Lower leg skin (tissue), 4 donors: ENCODE results near the gene CAPN2. TPM values are rescaled to one million over a fixed set of nuclear protein-coding genes. Genes with fewer than 3 reads are reported as not detected.
A peak's percentile ranks its signal among the peaks of the same experiment; 100 is the strongest.

Experiments used
- DNase-seq, 2 donors: peaks; one replicate each; pipeline ENCODE4 v3.0.0-alpha.2; 2019; ENCODE audit warnings: low spot score in 2 of 2
- H3K4me3 ChIP-seq: fragments of 200-600 bp; sonication (generic); 2 replicates; pipeline ENCODE4 v1.5.1; 2017; ENCODE audit warnings: mild to moderate bottlenecking, low read depth; ENCODE audit not compliant: poor library complexity, severe bottlenecking
- POLR2A ChIP-seq, 2 donors: fragments of 450-650 bp; IDR thresholded peaks; one replicate each; pipeline ENCODE4 v1.6.1; 2016 to 2017; ENCODE audit warnings: antibody characterized with exemption in 2 of 2, mild to moderate bottlenecking in 1 of 2, moderate library complexity in 1 of 2
- WGBS, 2 donors: methylation state at CpG; one replicate each; pipeline ENCODE4 v1.1.5; 2018; 5-methylcytosine and 5-hydroxymethylcytosine counted together
- intact Hi-C: fragments of 100-400 bp; cut with DNase I; formaldehyde crosslinking; loops from one replicate; pipeline ENCODE4 v1.15.0; 2023; ENCODE audit warnings: low total_unique reads
- total RNA-seq, 4 donors: library from RNA; depleted of rRNA; stranded (reverse); fragments of >200 nt; gene quantifications; one replicate each; pipeline ENCODE4 v1.1.0, GENCODE V29; 2016
- TF ChIP-seq, protein P1 (sequence below), 3 donors: fragments of 450-650 bp; IDR thresholded peaks; one replicate each; pipeline ENCODE4 v1.5.1; 2016; ENCODE audit warnings: antibody characterized with exemption in 3 of 3, mild to moderate bottlenecking in 3 of 3, moderate library complexity in 2 of 3

Gene CAPN2
- total RNA-seq, 4 donors from 2014 or later: 33.7 to 73.3 (median 47.2) TPM

DNA sequence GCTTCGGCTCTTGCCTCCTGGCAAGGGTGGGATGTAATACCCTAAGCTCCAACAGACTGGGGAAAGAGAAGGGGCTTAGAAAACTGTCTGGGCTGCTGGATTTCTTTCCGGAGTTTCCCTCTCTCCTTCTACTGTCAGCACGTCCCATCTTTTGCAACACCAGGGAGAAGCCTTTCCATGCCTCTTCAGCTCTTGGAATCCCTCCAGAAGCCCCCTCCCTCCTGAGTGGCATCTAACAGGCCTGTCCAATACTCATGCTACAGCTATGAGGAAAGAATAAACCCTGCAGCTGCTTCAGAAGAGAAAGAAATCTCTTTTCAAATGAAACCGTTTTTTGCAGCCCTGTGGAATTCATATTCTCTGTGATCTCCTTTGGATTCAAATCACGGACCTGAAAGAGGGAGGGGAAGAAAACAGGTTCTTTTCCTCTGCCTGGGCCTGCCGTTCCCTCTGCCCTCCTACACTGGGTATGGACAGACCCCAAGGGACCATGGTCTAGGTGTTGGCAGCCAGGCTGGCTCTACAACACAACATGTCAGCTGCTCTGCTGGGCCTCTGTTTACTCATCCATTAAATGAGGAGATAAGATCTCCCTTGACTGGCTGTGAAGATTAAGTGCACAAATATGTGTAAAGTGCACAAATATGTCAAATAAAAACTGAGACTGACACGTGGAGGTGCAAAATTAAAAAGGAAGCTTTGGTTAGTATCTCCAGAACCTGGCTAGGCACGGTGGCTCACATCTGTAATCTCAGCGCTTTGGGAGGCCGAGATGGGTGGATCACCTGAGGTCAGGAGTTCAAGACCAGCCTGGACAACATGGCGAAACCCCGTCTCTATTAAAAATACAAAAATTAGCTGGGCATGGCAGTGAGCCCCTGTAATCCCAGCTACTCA, 6.0 kb upstream of the CAPN2 start:
- peak in 1 of 2 donors; percentile 71 for DNase-seq
- WGBS, 2 donors: 62 to 65% methylated on average over 12 of the region's 12 CpGs
- TF ChIP-seq, protein P1, sequence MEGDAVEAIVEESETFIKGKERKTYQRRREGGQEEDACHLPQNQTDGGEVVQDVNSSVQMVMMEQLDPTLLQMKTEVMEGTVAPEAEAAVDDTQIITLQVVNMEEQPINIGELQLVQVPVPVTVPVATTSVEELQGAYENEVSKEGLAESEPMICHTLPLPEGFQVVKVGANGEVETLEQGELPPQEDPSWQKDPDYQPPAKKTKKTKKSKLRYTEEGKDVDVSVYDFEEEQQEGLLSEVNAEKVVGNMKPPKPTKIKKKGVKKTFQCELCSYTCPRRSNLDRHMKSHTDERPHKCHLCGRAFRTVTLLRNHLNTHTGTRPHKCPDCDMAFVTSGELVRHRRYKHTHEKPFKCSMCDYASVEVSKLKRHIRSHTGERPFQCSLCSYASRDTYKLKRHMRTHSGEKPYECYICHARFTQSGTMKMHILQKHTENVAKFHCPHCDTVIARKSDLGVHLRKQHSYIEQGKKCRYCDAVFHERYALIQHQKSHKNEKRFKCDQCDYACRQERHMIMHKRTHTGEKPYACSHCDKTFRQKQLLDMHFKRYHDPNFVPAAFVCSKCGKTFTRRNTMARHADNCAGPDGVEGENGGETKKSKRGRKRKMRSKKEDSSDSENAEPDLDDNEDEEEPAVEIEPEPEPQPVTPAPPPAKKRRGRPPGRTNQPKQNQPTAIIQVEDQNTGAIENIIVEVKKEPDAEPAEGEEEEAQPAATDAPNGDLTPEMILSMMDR (IDR thresholded peaks at IDR 0.05): no peak
- TF ChIP-seq POLR2A (IDR thresholded peaks at IDR 0.05): no peak
- intact Hi-C loops: no loop called here
- no peak overlapping the region for H3K4me3 ChIP-seq

DNA sequence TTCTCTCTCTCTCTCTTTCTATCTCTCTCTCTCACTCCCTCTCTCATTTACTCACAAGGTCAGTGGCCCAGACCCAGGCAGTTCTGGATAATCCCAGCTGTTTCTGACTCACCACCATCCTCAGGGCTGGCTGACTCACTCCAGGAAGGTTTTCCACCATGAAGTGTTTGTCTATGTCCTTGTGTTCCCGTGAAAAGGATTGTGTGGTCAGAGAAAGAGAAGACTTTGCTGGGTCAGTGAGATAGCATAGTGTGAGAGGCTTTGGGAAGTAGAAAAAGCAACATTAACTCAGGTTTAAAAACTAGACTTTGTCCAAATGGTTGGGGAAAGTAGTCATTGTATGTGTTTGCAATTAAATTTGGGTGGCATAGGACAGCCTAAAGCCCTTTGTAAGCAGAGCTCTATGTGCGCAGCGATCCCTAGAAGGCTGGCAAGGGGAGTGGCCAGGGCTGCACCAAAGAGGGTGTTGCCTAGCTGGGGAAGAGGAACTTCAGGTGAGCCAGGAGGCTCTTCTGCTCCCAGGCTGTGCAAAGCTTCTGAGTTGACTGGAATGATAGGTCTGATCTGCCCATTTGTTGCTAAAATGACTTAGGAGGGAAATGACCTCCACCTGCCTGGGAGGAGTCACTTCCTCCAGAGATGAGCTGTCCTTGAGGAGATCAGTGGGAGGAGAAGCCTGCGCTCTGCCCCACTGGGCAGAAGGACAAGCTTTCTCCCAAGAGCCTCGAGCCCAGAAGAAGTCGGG, 4.9 kb upstream of the CAPN2 start:
- peak in 1 of 2 donors; percentile 81 for DNase-seq
- 16 to 31% methylated on average over 6 of the region's 6 CpGs for WGBS, 2 donors
- intact Hi-C loops: no loop called here
- TF ChIP-seq POLR2A (IDR thresholded peaks at IDR 0.05): no peak
- H3K4me3 ChIP-seq: no peak overlapping the region

DNA sequence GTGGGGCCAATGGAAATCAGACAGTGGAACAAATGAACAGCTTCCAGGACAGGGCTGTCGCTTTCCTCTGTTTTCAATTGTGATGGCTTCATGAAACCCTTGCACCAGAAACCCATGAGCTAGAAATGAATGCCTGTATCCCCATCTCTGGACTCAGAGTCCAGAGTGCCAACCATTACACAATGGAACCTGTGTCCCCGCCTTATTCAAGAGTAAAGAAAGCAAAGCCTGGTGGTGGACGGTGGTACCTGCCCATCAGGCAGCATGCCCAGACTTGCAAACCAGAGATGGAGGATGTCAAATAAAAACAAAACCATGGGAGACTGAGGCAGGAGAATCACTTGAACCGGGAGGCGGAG, 4.4 kb upstream of the CAPN2 start:
- WGBS, 2 donors: 41 to 45% methylated on average over 5 of the region's 5 CpGs
- intact Hi-C loops: no loop called here
- DNase-seq: no peak

DNA sequence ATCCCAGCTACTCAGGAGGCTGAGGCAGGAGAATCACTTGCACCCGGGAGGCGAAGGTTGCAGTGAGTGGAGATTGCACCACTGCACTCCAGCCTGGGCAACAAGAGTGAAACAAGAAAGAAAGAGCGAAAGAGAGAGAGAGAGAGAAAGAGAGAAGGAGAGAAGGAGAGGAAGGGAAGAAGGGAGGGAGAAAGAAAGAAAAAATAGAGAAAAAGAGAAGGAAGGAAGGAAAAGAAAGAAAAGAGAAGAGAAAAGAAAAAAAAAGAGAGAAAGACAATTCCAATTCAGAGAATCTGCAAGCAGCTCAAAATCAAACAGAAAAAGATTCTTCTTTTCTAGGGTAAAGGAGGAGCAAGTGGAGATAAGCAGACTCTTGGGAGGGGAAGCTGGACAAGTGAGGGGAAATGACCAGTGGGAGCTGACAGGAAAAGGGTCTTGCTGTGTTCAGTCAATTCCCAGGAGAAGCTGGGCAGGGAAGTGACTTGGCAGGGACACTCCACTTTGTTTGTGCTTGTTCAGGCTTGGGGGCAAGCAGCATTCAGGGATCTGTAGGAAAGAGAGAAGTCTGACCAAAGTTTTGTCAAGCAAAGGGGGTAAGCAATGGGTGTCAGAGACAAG, 3.6 kb upstream of the CAPN2 start:
- no peak for DNase-seq
- intact Hi-C loops: no loop called here
- H3K4me3 ChIP-seq: no peak overlapping the region
- TF ChIP-seq POLR2A (IDR thresholded peaks at IDR 0.05): no peak
- TF ChIP-seq, protein P1 (IDR thresholded peaks at IDR 0.05): no peak
- WGBS, 2 donors: 91 to 96% methylated on average over 3 of the region's 3 CpGs

More for the DNA sequence above, 4.4 kb upstream of the CAPN2 start:
- no peak for TF ChIP-seq POLR2A (IDR thresholded peaks at IDR 0.05)
- TF ChIP-seq, protein P1 (IDR thresholded peaks at IDR 0.05): no peak
- H3K4me3 ChIP-seq: no peak overlapping the region

DNA sequence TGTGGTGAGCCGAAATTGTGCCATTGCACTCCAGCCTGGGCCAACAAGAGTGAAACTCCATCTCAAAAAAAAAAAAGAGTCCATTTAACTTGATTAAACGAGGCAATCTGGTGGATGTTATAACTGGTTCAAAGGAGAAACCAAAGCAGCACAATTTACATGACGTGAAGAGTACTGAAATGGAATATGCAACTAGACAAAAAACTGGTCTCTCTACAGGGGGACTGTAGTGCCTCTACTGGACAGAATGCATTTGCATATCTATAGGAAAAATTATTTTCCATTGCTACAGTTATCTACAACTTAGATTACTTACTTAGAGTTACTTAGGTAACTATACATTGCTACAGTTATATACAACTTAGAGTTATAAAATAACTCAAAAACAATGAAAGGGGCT, 2.7 kb upstream of the CAPN2 start:
- intact Hi-C loops: no loop called here
- no peak for DNase-seq
- no peak for TF ChIP-seq POLR2A (IDR thresholded peaks at IDR 0.05)
- TF ChIP-seq, protein P1 (IDR thresholded peaks at IDR 0.05): no peak
- H3K4me3 ChIP-seq: no peak overlapping the region
- WGBS, 2 donors: 73 to 74% methylated on average over 3 of the region's 3 CpGs
